ENCODE measurements around the gene SFMBT2.

- no peak for TF ChIP-seq CTCF (IDR thresholded peaks at IDR 0.05 in 8 of 11, conservative IDR thresholded peaks at IDR 0.05 in 3 of 11)
- TF ChIP-seq POLR2A (IDR thresholded peaks at IDR 0.05), result no peak
- TF ChIP-seq POLR2AphosphoS5 (IDR thresholded peaks at IDR 0.05), result no peak
These were observed 109.6 kb downstream of the SFMBT2 start for GRCh38 chr10:7301006-7301778.

Data from spleen (tissue), 7 donors.